Kidney epithelial cell (primary cell): ENCODE results near the gene DUSP16. TPM values are rescaled to one million over a fixed set of nuclear protein-coding genes. Genes with fewer than 3 reads are reported as not detected.
"Not testable (repeated sequence)": the region's sequence is repeated elsewhere in the genome, so short reads cannot be mapped to it uniquely, and the experiment has no call there.

ENCODE experiments used
- DNase-seq: peaks from one replicate; pipeline ENCODE4 v3.0.0-alpha.2; 2010; ENCODE audit warnings: low read depth
- H3K27me3 ChIP-seq: 2 replicates; pipeline ENCODE4 v1.6.0; 2011; ENCODE audit warnings: low read length; ENCODE audit not compliant: control insufficient read depth, insufficient read depth
- H3K36me3 ChIP-seq: 2 replicates; pipeline ENCODE4 v1.5.1; 2011; ENCODE audit warnings: low read length; ENCODE audit not compliant: control insufficient read depth, insufficient read depth
- H3K4me3 ChIP-seq: 2 replicates; pipeline ENCODE4 v1.5.1; 2011; ENCODE audit warnings: low read depth, mild to moderate bottlenecking, control low read depth, low read length
- total RNA-seq: library from RNA; depleted of rRNA; stranded (reverse); fragments of >200 nt; gene quantifications from 2 replicates; pipeline ENCODE4 v1.2.3, GENCODE V29; 2015
- TF ChIP-seq, protein P1 (sequence below): IDR thresholded peaks from 2 replicates; pipeline ENCODE4 v1.5.1; 2011; ENCODE audit warnings: mild to moderate bottlenecking, moderate library complexity, low read length, control low read depth, inconsistent platforms; ENCODE audit not compliant: insufficient read depth, poor library complexity, severe bottlenecking

DUSP16 gene
- total RNA-seq, 1 donor from 2014 or later: 22.7 TPM

DNA sequence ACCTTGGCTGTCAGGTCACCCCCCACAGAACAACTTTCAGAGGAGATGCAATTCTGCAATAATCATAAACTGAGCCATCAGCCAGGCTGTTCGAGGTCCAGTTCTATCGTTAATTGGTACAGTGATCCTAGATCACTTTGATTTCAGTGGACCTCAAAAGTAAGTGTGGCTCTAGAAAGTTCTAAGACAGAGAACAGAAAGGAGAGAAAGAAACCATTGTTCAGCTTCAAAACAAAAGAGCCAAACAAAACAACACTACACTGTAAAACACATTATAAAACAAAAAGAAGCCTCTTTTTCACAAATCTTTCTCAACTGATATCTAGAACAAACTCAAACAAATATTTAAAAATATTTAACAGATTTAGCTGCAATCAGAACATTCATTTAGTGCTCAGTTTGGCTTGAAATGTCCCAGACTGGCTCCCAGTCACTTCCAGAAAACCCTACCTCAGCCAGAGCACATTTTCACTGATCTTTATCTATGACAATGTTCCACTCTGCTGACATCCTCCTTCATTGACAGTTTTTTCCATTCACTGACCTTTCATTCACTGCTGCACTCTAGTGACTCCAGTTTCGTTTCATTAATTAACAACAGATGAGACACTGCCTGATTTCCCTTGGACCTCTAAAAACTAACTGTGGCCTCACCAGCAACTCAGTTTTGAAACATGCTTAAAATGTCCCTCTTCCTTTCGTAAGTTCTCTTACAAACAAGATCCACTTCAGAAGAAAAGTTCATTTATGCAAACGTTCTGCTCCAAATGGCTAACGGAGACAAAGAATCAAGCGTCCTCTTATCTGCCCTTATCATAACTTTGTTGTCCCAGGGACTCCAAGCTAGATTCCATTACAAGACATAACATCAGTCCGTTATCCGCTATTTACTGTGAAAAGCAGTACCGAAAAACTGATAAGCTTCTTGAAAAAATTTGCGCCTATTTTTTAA, 56.8 kb downstream of the DUSP16 start:
- Histone ChIP-seq H3K27me3 (no peaks in the 10 kb centered on the region), H3K36me3 (no peaks in the 10 kb centered on the region), H3K4me3 (no peak overlapping the region)
- TF ChIP-seq, protein P1, sequence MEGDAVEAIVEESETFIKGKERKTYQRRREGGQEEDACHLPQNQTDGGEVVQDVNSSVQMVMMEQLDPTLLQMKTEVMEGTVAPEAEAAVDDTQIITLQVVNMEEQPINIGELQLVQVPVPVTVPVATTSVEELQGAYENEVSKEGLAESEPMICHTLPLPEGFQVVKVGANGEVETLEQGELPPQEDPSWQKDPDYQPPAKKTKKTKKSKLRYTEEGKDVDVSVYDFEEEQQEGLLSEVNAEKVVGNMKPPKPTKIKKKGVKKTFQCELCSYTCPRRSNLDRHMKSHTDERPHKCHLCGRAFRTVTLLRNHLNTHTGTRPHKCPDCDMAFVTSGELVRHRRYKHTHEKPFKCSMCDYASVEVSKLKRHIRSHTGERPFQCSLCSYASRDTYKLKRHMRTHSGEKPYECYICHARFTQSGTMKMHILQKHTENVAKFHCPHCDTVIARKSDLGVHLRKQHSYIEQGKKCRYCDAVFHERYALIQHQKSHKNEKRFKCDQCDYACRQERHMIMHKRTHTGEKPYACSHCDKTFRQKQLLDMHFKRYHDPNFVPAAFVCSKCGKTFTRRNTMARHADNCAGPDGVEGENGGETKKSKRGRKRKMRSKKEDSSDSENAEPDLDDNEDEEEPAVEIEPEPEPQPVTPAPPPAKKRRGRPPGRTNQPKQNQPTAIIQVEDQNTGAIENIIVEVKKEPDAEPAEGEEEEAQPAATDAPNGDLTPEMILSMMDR: no peak
- DNase-seq: peak; percentile 2

DNA sequence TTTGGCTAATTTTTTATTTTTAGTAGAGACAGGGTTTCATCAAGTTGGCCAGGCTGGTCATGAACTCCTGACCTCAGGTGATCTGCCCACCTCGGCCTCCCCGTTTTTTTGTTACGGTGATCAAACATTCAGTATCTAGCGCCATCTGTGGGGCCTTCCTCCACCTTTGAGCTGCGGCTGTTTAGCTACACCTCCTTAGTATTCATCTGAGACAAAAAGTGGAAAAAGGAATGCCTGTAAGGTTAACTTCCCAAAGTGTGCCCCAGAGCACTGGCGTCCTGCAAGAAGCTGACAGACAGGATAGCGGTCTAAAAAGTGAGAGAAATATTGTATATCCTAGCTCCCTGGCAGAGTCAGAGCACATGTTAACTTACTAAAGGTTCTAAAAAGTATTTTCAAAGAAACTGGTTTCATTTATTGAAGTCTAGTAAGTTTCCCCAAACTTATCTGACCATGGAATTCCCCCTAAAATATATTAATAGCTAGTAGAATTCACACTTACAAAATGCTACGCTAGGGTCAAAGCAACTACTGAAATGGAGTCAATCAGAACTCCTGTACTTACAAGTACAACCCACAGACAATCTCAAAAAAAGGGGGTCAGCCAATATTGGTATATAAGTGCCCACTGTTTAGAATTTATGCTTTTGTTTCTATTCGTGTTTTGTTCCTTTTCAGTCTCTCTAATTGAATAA, 59.1 kb downstream of the DUSP16 start:
- TF ChIP-seq, protein P1: no peak
- Histone ChIP-seq H3K4me3 (no peak overlapping the region), H3K27me3 (no peaks in the 10 kb centered on the region), H3K36me3 (no peaks in the 10 kb centered on the region)
- DNase-seq: no peak

DNA sequence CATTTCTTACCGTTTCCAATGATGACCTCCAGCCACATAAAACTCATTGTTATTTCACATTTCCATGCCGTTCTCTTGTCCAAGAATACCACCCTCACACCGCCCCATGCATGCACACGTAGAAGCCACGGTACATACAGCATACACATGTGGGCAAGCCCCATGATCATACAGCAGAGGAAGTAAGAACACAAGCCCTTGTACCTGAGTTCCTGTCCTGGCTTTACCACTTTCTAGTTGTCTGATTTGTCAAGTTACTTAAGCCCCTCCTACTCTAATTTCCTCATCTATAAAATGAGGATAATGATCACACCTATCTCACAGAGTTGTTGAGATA, 59.9 kb downstream of the DUSP16 start:
- TF ChIP-seq, protein P1: no peak
- no peaks in the 10 kb centered on the region for H3K27me3 ChIP-seq
- DNase-seq: no peak
- H3K4me3 ChIP-seq: no peak overlapping the region
- no peaks in the 10 kb centered on the region for H3K36me3 ChIP-seq

DNA sequence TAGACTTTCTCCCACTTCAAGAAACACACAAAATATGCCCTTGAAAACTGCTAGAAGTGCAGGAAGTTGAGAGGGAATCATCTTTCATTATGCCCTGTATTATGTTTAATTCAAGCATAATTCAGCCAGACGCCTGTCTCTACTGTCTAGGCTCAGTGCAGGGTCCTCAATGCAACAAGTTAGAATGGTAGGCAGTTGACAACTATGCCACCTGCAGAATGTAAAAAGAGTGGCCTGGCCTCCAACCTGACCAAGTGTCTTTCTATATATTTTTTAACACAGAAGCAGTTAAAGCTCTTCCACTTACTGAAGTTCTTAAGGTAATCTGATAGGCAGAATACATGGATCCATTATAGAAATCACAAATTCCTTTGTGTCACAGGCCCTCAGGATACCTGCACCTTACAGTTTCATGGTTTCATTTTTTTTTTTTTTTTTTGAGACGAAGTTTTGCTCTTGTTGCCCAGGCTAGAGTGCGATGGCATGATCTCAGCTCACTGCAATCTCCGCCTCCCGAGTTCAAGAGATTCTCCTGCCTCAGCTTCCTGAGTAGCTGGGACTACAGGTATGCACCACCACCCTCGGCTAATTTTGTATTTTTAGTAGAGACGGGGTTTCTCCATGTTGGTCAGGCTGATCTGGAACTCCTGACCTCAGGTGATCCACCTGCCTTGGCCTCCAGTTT, 60.4 kb downstream of the DUSP16 start:
- H3K36me3 ChIP-seq, H3K27me3 ChIP-seq, H3K4me3 ChIP-seq, DNase-seq: not testable (repeated sequence)

DNA sequence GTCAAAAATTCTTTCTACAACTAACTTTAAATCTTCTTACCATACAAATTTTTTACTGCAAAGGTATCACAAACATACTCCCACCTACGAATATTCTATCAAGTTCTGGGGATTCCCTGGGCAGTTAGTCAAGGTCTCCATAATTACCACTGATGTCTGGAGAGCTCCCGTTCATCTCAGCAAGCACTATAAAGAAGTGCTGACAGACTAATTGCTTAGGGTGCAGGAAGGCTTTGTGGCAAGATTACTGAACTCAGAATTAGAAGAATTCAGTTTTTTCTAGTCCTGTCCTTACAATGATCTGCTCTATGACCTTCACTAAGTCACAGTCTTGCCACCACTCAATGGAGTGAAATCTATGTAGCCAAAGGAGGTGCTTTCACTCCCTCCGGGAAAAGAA, 61.5 kb downstream of the DUSP16 start:
- no peak overlapping the region for H3K4me3 ChIP-seq
- TF ChIP-seq, protein P1: no peak
- no peaks in the 10 kb centered on the region for H3K36me3 ChIP-seq
- H3K27me3 ChIP-seq: no peaks in the 10 kb centered on the region
- DNase-seq: no peak
